Stomach smooth muscle (tissue), 2 donors: Measurements from ENCODE around the gene RALA.

Experiments
- H3K27ac ChIP-seq: one replicate; pipeline ENCODE4 v1.7.0; 2013; ENCODE audit warnings: mild to moderate bottlenecking, low read length, inconsistent platforms
- H3K27me3 ChIP-seq, 2 donors: one replicate each; pipeline ENCODE4 v1.7.0; 2013; ENCODE audit warnings: low read length in 2 of 2; ENCODE audit not compliant: insufficient read depth in 2 of 2, control insufficient read depth in 1 of 2
- H3K36me3 ChIP-seq, 2 donors: one replicate each; pipeline ENCODE4 v1.7.0; 2013; ENCODE audit warnings: low read length in 2 of 2; ENCODE audit not compliant: control insufficient read depth in 2 of 2, insufficient read depth in 2 of 2
- H3K4me1 ChIP-seq: one replicate; pipeline ENCODE4 v1.7.0; 2013; ENCODE audit warnings: low read length; ENCODE audit not compliant: control insufficient read depth, insufficient read depth
- H3K4me3 ChIP-seq, 2 donors: one replicate each; pipeline ENCODE4 v1.7.0; 2013; ENCODE audit warnings: low read length in 2 of 2
- H3K9ac ChIP-seq, 2 donors: one replicate each; pipeline ENCODE4 v1.7.0; 2013; ENCODE audit warnings: low read length in 2 of 2, mild to moderate bottlenecking in 1 of 2
- H3K9me3 ChIP-seq, 2 donors: one replicate each; pipeline ENCODE4 v1.7.0; 2013; ENCODE audit warnings: low read length in 2 of 2; ENCODE audit not compliant: control insufficient read depth in 2 of 2
- donor health status: healthy.
- donor health status: Pancreatic carcinoma.

Gene RALA

GRCh38 chr7:39624935-39625694, 1.7 kb downstream of the RALA start:
- H3K4me1 ChIP-seq, result peaks cover 8% of the 10 kb centered on the region
- no peaks in the 10 kb centered on the region for H3K9me3 ChIP-seq
- peak overlapping the region in 1 of 2 donors; percentile 86 for H3K4me3 ChIP-seq
- H3K9ac ChIP-seq, result peak overlapping the region in 1 of 2 donors; percentile 96
- no peak overlapping the region for H3K27ac ChIP-seq
- no peaks in the 10 kb centered on the region for H3K36me3 ChIP-seq
- H3K27me3 ChIP-seq, result no peaks in the 10 kb centered on the region

GRCh38 chr7:39631736-39632308, 8.4 kb downstream of the RALA start:
- Histone ChIP-seq H3K27ac (no peak overlapping the region), H3K36me3 (peaks cover 0 to 3% of the 10 kb centered on the region in 2 donors), H3K4me1 (no peaks in the 10 kb centered on the region)

GRCh38 chr7:39633563-39634477, 10.4 kb downstream of the RALA start:
- H3K9ac ChIP-seq, result no peak overlapping the region
- H3K27ac ChIP-seq, result no peak overlapping the region
- H3K36me3 ChIP-seq, result peaks cover 0 to 4% of the 10 kb centered on the region in 2 donors
- no peaks in the 10 kb centered on the region for H3K9me3 ChIP-seq
- H3K4me3 ChIP-seq, result no peak overlapping the region
- no peaks in the 10 kb centered on the region for H3K27me3 ChIP-seq
- H3K4me1 ChIP-seq, result no peaks in the 10 kb centered on the region

More at GRCh38 chr7:39631736-39632308, 8.4 kb downstream of the RALA start:
- H3K9ac ChIP-seq, result no peak overlapping the region
- no peak overlapping the region for H3K4me3 ChIP-seq
- no peaks in the 10 kb centered on the region for H3K27me3 ChIP-seq
- no peaks in the 10 kb centered on the region for H3K9me3 ChIP-seq

- Histone ChIP-seq H3K4me1 (no peaks in the 10 kb centered on the region), H3K27ac (no peak overlapping the region), H3K27me3 (no peaks in the 10 kb centered on the region), H3K4me3 (no peak overlapping the region), H3K9me3 (no peaks in the 10 kb centered on the region), H3K36me3 (peaks cover 0 to 4% of the 10 kb centered on the region in 2 donors), H3K9ac (no peak overlapping the region)
These were observed 11.1 kb downstream of the RALA start for GRCh38 chr7:39634478-39634805.

- H3K9ac ChIP-seq, result no peak overlapping the region
These were observed 14.0 kb downstream of the RALA start for GRCh38 chr7:39637400-39637799.

GRCh38 chr7:39637963-39638485, 14.7 kb downstream of the RALA start:
- Histone ChIP-seq H3K4me3 (no peak overlapping the region), H3K9me3 (no peaks in the 10 kb centered on the region), H3K4me1 (no peaks in the 10 kb centered on the region), H3K9ac (no peak overlapping the region), H3K27me3 (no peaks in the 10 kb centered on the region), H3K36me3 (peaks cover 0 to 4% of the 10 kb centered on the region in 2 donors), H3K27ac (no peak overlapping the region)

More at GRCh38 chr7:39637400-39637799, 14.0 kb downstream of the RALA start:
- H3K9me3 ChIP-seq, result no peaks in the 10 kb centered on the region
- peaks cover 0 to 4% of the 10 kb centered on the region in 2 donors for H3K36me3 ChIP-seq
- H3K4me1 ChIP-seq, result no peaks in the 10 kb centered on the region
- H3K4me3 ChIP-seq, result no peak overlapping the region
- no peaks in the 10 kb centered on the region for H3K27me3 ChIP-seq
- no peak overlapping the region for H3K27ac ChIP-seq

- Histone ChIP-seq H3K4me3 (no peak overlapping the region), H3K27ac (no peak overlapping the region), H3K9ac (no peak overlapping the region), H3K27me3 (no peaks in the 10 kb centered on the region), H3K4me1 (no peaks in the 10 kb centered on the region), H3K9me3 (no peaks in the 10 kb centered on the region), H3K36me3 (no peaks in the 10 kb centered on the region)
These were observed 19.5 kb downstream of the RALA start for GRCh38 chr7:39642896-39643295.

GRCh38 chr7:39644170-39644569, 20.8 kb downstream of the RALA start:
- no peaks in the 10 kb centered on the region for H3K36me3 ChIP-seq
- no peak overlapping the region for H3K4me3 ChIP-seq
- H3K27me3 ChIP-seq, result no peaks in the 10 kb centered on the region
- H3K4me1 ChIP-seq, result no peaks in the 10 kb centered on the region
- no peaks in the 10 kb centered on the region for H3K9me3 ChIP-seq
- H3K9ac ChIP-seq, result no peak overlapping the region
- H3K27ac ChIP-seq, result no peak overlapping the region

- Histone ChIP-seq H3K4me3 (no peak overlapping the region), H3K4me1 (no peaks in the 10 kb centered on the region), H3K36me3 (no peaks in the 10 kb centered on the region), H3K27ac (no peak overlapping the region), H3K9ac (no peak overlapping the region), H3K27me3 (no peaks in the 10 kb centered on the region), H3K9me3 (no peaks in the 10 kb centered on the region)
These were observed 22.4 kb downstream of the RALA start for GRCh38 chr7:39645482-39646407.

- Histone ChIP-seq H3K9ac (no peak overlapping the region), H3K4me3 (no peak overlapping the region), H3K4me1 (no peaks in the 10 kb centered on the region), H3K27me3 (no peaks in the 10 kb centered on the region), H3K9me3 (no peaks in the 10 kb centered on the region), H3K36me3 (no peaks in the 10 kb centered on the region), H3K27ac (no peak overlapping the region)
These were observed 24.4 kb downstream of the RALA start for GRCh38 chr7:39647816-39648215.
